ENCODE data around the gene YPEL5. TPM values are rescaled to one million over a fixed set of nuclear protein-coding genes. Genes with fewer than 3 reads are reported as not detected.

YPEL5 gene
- total and polyA plus RNA-seq, 8 donors: 17.7 to 192 (median 72.0) TPM

DNA sequence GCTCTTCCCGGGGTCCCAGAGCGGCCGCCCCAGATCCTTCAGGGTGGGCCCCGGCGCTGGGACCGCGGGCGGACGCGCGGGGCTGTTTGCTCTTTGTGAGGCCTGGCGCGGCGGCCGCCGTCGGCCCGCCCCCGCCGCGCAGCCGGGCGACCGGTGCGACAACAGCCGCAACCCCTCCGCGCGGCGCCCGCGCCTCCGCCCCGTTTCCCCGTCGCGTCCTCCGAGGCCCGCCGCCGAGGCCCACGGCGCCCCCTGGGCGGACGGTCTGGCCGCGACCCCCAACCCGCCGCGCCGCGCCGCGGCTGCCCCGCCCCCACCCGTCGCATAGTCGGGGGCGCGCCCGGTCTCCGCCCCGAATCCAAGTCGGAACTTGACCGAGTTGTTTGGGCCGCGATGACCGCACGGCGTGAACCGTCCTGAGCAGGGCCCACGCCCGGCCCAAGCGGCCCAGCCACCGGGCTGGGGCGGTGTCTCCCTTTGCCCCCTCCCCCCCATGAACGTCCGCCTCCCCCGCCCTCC is 448 bp downstream of the YPEL5 start:
- intact Hi-C loops (cut with DNase I; ENCODE audit: low total_unique reads): no loop called here
- Histone ChIP-seq H3K4me1 (peaks cover 32 to 53% (median 48%) of the 10 kb centered on the region in 4 donors), H3K27ac (peak overlapping the region; percentile 93 to 100 (median 99)), H3K4me3 (peak overlapping the region; percentile 79 to 97 (median 89)), H3K9me3 (no peaks in the 10 kb centered on the region), H3K27me3 (no peaks in the 10 kb centered on the region), H3K36me3 (peaks cover 0 to 20% (median 9%) of the 10 kb centered on the region in 4 donors)
- 0% methylated on average over 18 to 79 of the region's 79 CpGs; no CpG with 5 or more reads in 1 of the 5 donors for whole genome bisulfite sequencing, 5 donors
- DNase-seq: peak in 1 of 2 donors; percentile 30
- TF ChIP-seq POLR2AphosphoS5 (IDR thresholded peaks at IDR 0.05): no peak
- TF ChIP-seq, protein P1, sequence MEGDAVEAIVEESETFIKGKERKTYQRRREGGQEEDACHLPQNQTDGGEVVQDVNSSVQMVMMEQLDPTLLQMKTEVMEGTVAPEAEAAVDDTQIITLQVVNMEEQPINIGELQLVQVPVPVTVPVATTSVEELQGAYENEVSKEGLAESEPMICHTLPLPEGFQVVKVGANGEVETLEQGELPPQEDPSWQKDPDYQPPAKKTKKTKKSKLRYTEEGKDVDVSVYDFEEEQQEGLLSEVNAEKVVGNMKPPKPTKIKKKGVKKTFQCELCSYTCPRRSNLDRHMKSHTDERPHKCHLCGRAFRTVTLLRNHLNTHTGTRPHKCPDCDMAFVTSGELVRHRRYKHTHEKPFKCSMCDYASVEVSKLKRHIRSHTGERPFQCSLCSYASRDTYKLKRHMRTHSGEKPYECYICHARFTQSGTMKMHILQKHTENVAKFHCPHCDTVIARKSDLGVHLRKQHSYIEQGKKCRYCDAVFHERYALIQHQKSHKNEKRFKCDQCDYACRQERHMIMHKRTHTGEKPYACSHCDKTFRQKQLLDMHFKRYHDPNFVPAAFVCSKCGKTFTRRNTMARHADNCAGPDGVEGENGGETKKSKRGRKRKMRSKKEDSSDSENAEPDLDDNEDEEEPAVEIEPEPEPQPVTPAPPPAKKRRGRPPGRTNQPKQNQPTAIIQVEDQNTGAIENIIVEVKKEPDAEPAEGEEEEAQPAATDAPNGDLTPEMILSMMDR (IDR thresholded peaks at IDR 0.05): no peak
- TF ChIP-seq EP300 (IDR thresholded peaks at IDR 0.05): no peak
- no peak for TF ChIP-seq POLR2A (IDR thresholded peaks at IDR 0.05)

DNA sequence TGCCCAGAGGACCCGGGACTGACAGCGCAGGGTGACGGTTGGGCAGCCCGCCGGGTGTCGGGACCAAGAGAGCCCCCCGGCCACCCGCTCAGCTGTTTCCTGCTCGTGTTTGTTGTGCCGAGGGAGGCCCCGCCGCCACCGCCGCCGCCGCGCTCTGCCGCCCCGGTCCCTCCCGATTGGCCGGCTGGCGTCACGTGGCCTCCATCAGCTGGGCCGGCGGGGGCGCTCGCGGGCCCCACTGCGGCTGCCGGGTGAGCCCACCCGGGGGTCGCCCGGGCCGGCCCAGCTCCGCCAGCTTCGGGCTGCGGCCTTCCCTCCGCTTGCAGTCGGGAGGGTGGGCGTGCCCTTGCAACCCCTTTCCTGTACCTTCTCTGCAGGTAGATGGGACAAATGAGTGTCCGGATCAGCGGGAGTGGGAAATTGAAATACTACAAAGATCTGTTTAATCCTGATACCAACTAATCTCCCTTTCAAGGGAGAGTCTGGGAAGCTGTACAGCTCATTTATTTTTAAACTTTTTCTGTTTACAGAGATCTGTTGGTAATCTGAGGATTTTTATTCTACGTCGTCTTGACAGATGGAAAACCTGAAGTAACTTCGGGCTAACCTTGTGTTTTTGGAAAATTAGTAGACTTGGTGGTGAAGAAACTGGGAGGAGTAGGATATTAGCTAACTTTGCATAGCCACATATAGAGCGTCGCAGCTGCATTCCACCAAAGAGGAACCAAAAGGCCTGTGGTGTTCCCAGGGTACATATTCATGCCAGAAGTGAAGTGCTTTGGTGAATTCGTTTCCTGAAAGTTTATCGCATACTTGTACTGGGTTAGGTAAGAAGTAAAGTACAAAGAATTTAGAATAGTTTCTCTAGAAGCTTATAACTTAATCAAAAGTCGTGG is 1.2 kb downstream of the YPEL5 start:
- 4 to 13% (median 6%) methylated on average over 17 to 50 of the region's 50 CpGs for WGBS, 5 donors
- intact Hi-C loops (cut with DNase I; ENCODE audit: low total_unique reads): no loop called here
- peaks cover 32 to 61% (median 51%) of the 10 kb centered on the region in 4 donors for H3K4me1 ChIP-seq
- peaks cover 0 to 22% (median 9%) of the 10 kb centered on the region in 4 donors for H3K36me3 ChIP-seq
- TF ChIP-seq, protein P1 (IDR thresholded peaks at IDR 0.05): peak in 3 of 7 experiments; percentile 33 to 56 (median 45)
- TF ChIP-seq EP300 (IDR thresholded peaks at IDR 0.05) (no peak), POLR2A (IDR thresholded peaks at IDR 0.05) (no peak), POLR2AphosphoS5 (IDR thresholded peaks at IDR 0.05) (peak; percentile 67 to 86 (median 71))
- H3K4me3 ChIP-seq: peak overlapping the region; percentile 79 to 97 (median 89)
- no peaks in the 10 kb centered on the region for H3K27me3 ChIP-seq
- H3K27ac ChIP-seq: peak overlapping the region; percentile 93 to 100 (median 99)
- no peaks in the 10 kb centered on the region for H3K9me3 ChIP-seq
- DNase-seq: peak; percentile 84 to 95

DNA sequence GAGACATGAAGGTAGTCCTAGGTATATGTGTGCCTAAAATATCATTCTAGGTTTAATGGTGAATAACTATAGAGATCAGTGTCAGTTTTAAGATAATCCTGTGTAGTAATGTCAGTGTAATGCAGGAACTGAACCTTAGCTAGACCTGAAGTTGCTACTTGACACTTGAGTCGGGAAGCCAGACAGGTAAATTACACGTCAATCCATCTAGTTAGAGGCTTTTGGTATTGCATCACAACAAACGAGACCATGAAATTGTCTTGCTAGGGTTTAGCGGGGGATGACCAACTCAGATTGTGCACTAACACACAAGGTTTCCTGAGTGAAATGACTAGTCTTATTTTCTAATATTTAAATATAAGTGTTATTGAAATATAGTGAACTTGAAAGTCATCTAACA is 2.0 kb downstream of the YPEL5 start:
- Histone ChIP-seq H3K27ac (peak overlapping the region in 3 of 5 donors; percentile 99 to 100 (median 100)), H3K36me3 (peaks cover 0 to 22% (median 13%) of the 10 kb centered on the region in 4 donors), H3K9me3 (no peaks in the 10 kb centered on the region), H3K4me1 (peaks cover 40 to 69% (median 55%) of the 10 kb centered on the region in 4 donors), H3K4me3 (peak overlapping the region in 1 of 4 donors; percentile 83), H3K27me3 (no peaks in the 10 kb centered on the region)
- no peak for TF ChIP-seq POLR2AphosphoS5 (IDR thresholded peaks at IDR 0.05)
- no peak for TF ChIP-seq POLR2A (IDR thresholded peaks at IDR 0.05)
- DNase-seq: no peak
- WGBS, 5 donors: 68 to 81% (median 77%) methylated on average over 4 of the region's 4 CpGs
- intact Hi-C loops (cut with DNase I; ENCODE audit: low total_unique reads): no loop called here

DNA sequence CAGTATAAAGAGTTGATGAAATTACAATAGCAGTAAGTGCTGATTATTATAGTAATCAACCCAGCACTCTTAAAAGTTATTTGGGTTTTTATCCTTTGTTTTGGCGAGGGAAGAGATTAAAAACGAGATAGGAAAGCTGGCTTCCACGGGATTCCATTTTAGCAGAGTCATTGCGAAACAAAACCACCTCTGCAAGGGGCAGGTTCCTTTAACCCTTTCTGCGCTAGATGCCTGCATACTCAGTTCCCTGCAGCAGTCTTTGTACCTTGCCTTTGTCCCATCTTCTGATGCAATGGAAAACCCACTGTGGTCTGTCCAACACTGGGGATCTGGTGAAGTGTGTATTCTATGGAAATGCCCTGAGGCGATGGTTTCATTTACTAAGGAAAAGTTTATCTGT is 2.7 kb downstream of the YPEL5 start:
- H3K4me1 ChIP-seq: peaks cover 40 to 76% (median 59%) of the 10 kb centered on the region in 4 donors
- no peak for DNase-seq
- H3K27ac ChIP-seq: peak overlapping the region in 1 of 5 donors; percentile 19
- H3K27me3 ChIP-seq: no peaks in the 10 kb centered on the region
- H3K36me3 ChIP-seq: peaks cover 0 to 23% (median 15%) of the 10 kb centered on the region in 4 donors
- no peaks in the 10 kb centered on the region for H3K9me3 ChIP-seq
- intact Hi-C loops (cut with DNase I; ENCODE audit: low total_unique reads): no loop called here
- 31 to 45% (median 34%) methylated on average over 6 of the region's 6 CpGs for WGBS, 5 donors
- TF ChIP-seq, protein P1 (IDR thresholded peaks at IDR 0.05): no peak
- TF ChIP-seq POLR2A (IDR thresholded peaks at IDR 0.05) (no peak), EP300 (IDR thresholded peaks at IDR 0.05) (no peak), POLR2AphosphoS5 (IDR thresholded peaks at IDR 0.05) (no peak)
- H3K4me3 ChIP-seq: peak overlapping the region in 2 of 4 donors; percentile 8 to 20
